ENCODE measurements around the gene CDAN1.
"Not testable (repeated sequence)": the region's sequence is repeated elsewhere in the genome, so short reads cannot be mapped to it uniquely, and the experiment has no call there.

Gene CDAN1

GRCh38 chr15:42736793-42737528 lies at the start of gene CDAN1:
TSS of gene CDAN1 (minus strand) at chr15:42737128. CDS start at chr15:42737102, 26 bp downstream.
- peak; percentile 89 for DNase-seq (ENCODE audit: low read depth)

- DNase-seq (ENCODE audit: low read depth), result no peak
Measured at GRCh38 chr15:42785569-42785968, 48.6 kb upstream of the CDAN1 start.

GRCh38 chr15:42784705-42785104 lies 47.8 kb upstream of the CDAN1 start:
- no peak for DNase-seq (ENCODE audit: low read depth)

- DNase-seq (ENCODE audit: low read depth), result no peak
Measured at GRCh38 chr15:42782716-42783115, 45.8 kb upstream of the CDAN1 start.

GRCh38 chr15:42775416-42775815 lies 38.5 kb upstream of the CDAN1 start:
- DNase-seq (ENCODE audit: low read depth), result no peak

- DNase-seq (ENCODE audit: low read depth), result no peak
Measured at GRCh38 chr15:42772901-42773300, 36.0 kb upstream of the CDAN1 start.

- no peak for DNase-seq (ENCODE audit: low read depth)
Measured at GRCh38 chr15:42772144-42772543, 35.2 kb upstream of the CDAN1 start.

GRCh38 chr15:42766109-42766508 lies 29.2 kb upstream of the CDAN1 start:
- not testable (repeated sequence) for DNase-seq (ENCODE audit: low read depth)

GRCh38 chr15:42764154-42764731 lies 27.3 kb upstream of the CDAN1 start:
- not testable (repeated sequence) for DNase-seq (ENCODE audit: low read depth)

GRCh38 chr15:42761813-42762212 lies 24.9 kb upstream of the CDAN1 start:
- not testable (repeated sequence) for DNase-seq (ENCODE audit: low read depth)

GRCh38 chr15:42760759-42761158 lies 23.8 kb upstream of the CDAN1 start:
- no peak for DNase-seq (ENCODE audit: low read depth)

GRCh38 chr15:42759093-42759492 lies 22.2 kb upstream of the CDAN1 start:
- DNase-seq (ENCODE audit: low read depth), result no peak

GRCh38 chr15:42750306-42750705 lies 13.4 kb upstream of the CDAN1 start:
- DNase-seq (ENCODE audit: low read depth), result no peak

GRCh38 chr15:42749266-42749665 lies 12.3 kb upstream of the CDAN1 start:
- DNase-seq (ENCODE audit: low read depth), result no peak

GRCh38 chr15:42744195-42744594 lies 7.3 kb upstream of the CDAN1 start:
- DNase-seq (ENCODE audit: low read depth), result no peak

- DNase-seq (ENCODE audit: low read depth), result no peak
Measured at GRCh38 chr15:42742149-42742548, 5.2 kb upstream of the CDAN1 start.

GRCh38 chr15:42741710-42742109 lies 4.8 kb upstream of the CDAN1 start:
- DNase-seq (ENCODE audit: low read depth), result no peak

GRCh38 chr15:42737529-42738328 lies 801 bp upstream of the CDAN1 start:
- DNase-seq (ENCODE audit: low read depth), result peak; percentile 43

GRCh38 chr15:42736178-42736792 lies 643 bp downstream of the CDAN1 start:
- peak; percentile 33 for DNase-seq (ENCODE audit: low read depth)

GRCh38 chr15:42735382-42736165 lies 1.4 kb downstream of the CDAN1 start:
- DNase-seq (ENCODE audit: low read depth), result no peak

- DNase-seq (ENCODE audit: low read depth), result no peak
Measured at GRCh38 chr15:42734076-42734672, 2.8 kb downstream of the CDAN1 start.

Data from ELR (cell line).